SU-DHL-6 (cell line): ENCODE results near the gene NTSR2.

Source experiments
- H2AFZ ChIP-seq: fragments of 200-600 bp; sonication (generic); 2 replicates; pipeline ENCODE4 v1.6.1; 2014; ENCODE audit warnings: low read depth, mild to moderate bottlenecking, moderate library complexity, mixed read lengths, antibody characterized with exemption, low read length; ENCODE audit not compliant: severe bottlenecking
- H3F3A ChIP-seq: fragments of 200-600 bp; shearing (Covaris generic); 2 replicates; pipeline ENCODE4 v1.6.0; 2016; ENCODE audit warnings: antibody characterized with exemption, mild to moderate bottlenecking; ENCODE audit not compliant: insufficient read depth
- H3K27ac ChIP-seq: fragments of 200-600 bp; sonication (generic); 2 replicates; pipeline ENCODE4 v1.5.1; 2016; ENCODE audit warnings: low read depth, mild to moderate bottlenecking, low read length, moderate library complexity, mixed read lengths
- H3K27me3 ChIP-seq: fragments of 200-600 bp; sonication (generic), shearing (Covaris generic); 2 replicates; pipeline ENCODE4 v1.6.0; 2014; ENCODE audit warnings: mild to moderate bottlenecking, low read length
- H3K36me3 ChIP-seq: fragments of 200-600 bp; sonication (generic); 2 replicates; pipeline ENCODE4 v1.6.1; 2014; ENCODE audit warnings: mild to moderate bottlenecking, low read length, mixed read lengths
- H3K4me2 ChIP-seq: fragments of 300-600, 200-600 bp; shearing (Covaris generic), sonication (generic); 2 replicates; pipeline ENCODE4 v1.6.0; 2014; ENCODE audit warnings: low read length, low read depth, mild to moderate bottlenecking; ENCODE audit not compliant: poor library complexity, severe bottlenecking
- H3K4me3 ChIP-seq: fragments of 200-600 bp; sonication (generic); 2 replicates; pipeline ENCODE4 v1.5.1; 2014; ENCODE audit warnings: antibody characterized with exemption, low read length, mild to moderate bottlenecking, mixed read lengths; ENCODE audit not compliant: insufficient read depth, poor library complexity, severe bottlenecking
- H3K79me2 ChIP-seq: fragments of 200-600 bp; sonication (generic); 2 replicates; pipeline ENCODE4 v1.6.1; 2014; ENCODE audit warnings: mild to moderate bottlenecking, low read length, moderate library complexity; ENCODE audit not compliant: insufficient read depth
- H3K9ac ChIP-seq: fragments of 200-600 bp; sonication (generic); 2 replicates; pipeline ENCODE4 v1.7.0; 2014; ENCODE audit warnings: mild to moderate bottlenecking, low read length
- H3K9me2 ChIP-seq: fragments of 200-600 bp; sonication (generic); replicated peaks from 2 replicates; pipeline ENCODE4 v1.6.1; 2014; ENCODE audit warnings: low read length; ENCODE audit not compliant: insufficient read depth
- H3K9me3 ChIP-seq: fragments of 200-600 bp; sonication (generic); 2 replicates; pipeline ENCODE4 v1.6.1; 2014; ENCODE audit warnings: low read length, mixed read lengths; ENCODE audit not compliant: insufficient read depth
- H4K20me1 ChIP-seq: fragments of 200-600 bp; sonication (generic); 2 replicates; pipeline ENCODE4 v1.6.1; 2014; ENCODE audit warnings: low read depth, mild to moderate bottlenecking, antibody characterized with exemption, low read length, moderate library complexity, mixed read lengths
- EZH2phosphoT487 ChIP-seq: fragments of 200-600 bp; sonication (generic), shearing (Covaris generic); conservative IDR thresholded peaks from 2 replicates; pipeline ENCODE4 v1.6.1; 2018; ENCODE audit warnings: mild to moderate bottlenecking, antibody characterized with exemption, low read length, moderate library complexity, mixed read lengths
- TF ChIP-seq, protein P1 (sequence below): fragments of 200-600 bp; sonication (generic); IDR thresholded peaks from one replicate; pipeline ENCODE4 v1.5.1; 2017; ENCODE audit warnings: antibody characterized with exemption, mild to moderate bottlenecking, low read length, moderate library complexity; ENCODE audit not compliant: insufficient read depth, poor library complexity, severe bottlenecking

Gene NTSR2

DNA sequence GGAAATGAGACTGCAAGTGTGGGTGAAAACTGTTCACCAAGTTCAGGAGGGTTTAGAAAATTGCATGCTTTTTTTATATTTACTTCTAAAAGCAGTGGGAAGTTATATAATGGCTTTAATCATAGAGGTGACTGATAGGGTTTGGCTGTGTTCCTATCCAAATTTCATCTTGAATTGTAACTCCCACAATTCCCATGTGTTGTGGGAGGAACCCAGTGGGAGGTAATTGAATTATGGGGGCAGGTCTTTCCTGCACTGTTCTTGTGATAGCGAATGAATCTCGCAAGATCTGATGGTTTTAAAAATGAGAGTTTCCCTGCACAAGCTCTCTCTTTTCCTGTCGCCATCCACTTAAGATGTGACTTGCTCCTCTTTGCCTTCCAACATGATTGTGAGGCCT, 35.7 kb upstream of the NTSR2 start:
- Histone ChIP-seq H3K79me2 (no peaks in the 10 kb centered on the region), H3K4me3 (no peak overlapping the region), H3K9me2 (no peaks in the 10 kb centered on the region), H3K9ac (no peak overlapping the region), H3K4me2 (no peak overlapping the region), H3F3A (no peaks in the 10 kb centered on the region), H3K27me3 (no peaks in the 10 kb centered on the region), H4K20me1 (no peaks in the 10 kb centered on the region), H3K9me3 (no peaks in the 10 kb centered on the region), H3K36me3 (no peaks in the 10 kb centered on the region), H3K27ac (no peak overlapping the region), H2AFZ (no peak overlapping the region)
- TF ChIP-seq EZH2phosphoT487: no peak
- TF ChIP-seq, protein P1, sequence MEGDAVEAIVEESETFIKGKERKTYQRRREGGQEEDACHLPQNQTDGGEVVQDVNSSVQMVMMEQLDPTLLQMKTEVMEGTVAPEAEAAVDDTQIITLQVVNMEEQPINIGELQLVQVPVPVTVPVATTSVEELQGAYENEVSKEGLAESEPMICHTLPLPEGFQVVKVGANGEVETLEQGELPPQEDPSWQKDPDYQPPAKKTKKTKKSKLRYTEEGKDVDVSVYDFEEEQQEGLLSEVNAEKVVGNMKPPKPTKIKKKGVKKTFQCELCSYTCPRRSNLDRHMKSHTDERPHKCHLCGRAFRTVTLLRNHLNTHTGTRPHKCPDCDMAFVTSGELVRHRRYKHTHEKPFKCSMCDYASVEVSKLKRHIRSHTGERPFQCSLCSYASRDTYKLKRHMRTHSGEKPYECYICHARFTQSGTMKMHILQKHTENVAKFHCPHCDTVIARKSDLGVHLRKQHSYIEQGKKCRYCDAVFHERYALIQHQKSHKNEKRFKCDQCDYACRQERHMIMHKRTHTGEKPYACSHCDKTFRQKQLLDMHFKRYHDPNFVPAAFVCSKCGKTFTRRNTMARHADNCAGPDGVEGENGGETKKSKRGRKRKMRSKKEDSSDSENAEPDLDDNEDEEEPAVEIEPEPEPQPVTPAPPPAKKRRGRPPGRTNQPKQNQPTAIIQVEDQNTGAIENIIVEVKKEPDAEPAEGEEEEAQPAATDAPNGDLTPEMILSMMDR: no peak

DNA sequence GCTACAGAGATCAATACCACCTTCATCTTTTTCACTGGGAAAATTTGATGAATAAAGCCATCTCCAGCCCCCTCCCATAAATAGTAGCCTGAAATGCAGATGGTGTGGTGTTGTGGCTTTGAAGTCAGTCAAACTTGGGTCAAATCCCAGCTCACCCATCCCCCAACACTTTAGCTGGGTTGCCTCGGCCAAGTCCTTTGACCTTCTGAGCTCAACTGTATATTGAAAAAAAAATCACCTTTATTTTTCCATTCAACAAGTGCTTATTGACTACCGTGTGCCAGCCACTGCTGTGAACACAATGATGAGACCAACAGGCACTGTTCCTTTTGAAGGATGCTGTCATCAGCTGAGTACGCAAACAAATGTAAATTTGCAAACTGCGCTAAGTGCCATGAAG, 35.1 kb upstream of the NTSR2 start:
- H3K27me3 ChIP-seq: no peaks in the 10 kb centered on the region
- H3K27ac ChIP-seq: no peak overlapping the region
- H3F3A ChIP-seq: no peaks in the 10 kb centered on the region
- H3K9me2 ChIP-seq: no peaks in the 10 kb centered on the region
- no peaks in the 10 kb centered on the region for H3K79me2 ChIP-seq
- no peak overlapping the region for H2AFZ ChIP-seq
- no peak overlapping the region for H3K9ac ChIP-seq
- no peak overlapping the region for H3K4me2 ChIP-seq
- no peak overlapping the region for H3K4me3 ChIP-seq
- H4K20me1 ChIP-seq: no peaks in the 10 kb centered on the region
- H3K36me3 ChIP-seq: no peaks in the 10 kb centered on the region
- TF ChIP-seq, protein P1: no peak
- no peak for TF ChIP-seq EZH2phosphoT487
- H3K9me3 ChIP-seq: no peaks in the 10 kb centered on the region

DNA sequence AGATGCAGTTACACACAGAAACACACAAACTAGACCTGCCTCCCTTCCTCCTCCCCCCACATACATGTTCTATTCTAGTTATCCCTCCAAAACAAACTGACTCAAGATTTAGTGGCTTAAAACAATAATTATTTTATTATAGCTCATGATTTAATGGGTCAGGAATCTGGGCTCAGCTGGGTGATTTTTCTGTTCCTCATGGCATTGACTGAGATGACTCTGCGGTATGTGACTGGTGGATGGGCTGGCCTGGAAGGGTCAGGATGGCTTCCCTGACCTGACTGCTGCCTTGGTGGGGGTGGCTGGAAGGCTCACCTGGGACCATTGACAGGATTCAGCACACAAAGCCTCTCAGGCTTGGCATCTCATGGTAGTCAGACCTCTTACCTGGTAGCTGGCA, 33.7 kb upstream of the NTSR2 start:
- no peaks in the 10 kb centered on the region for H3K9me2 ChIP-seq
- H3K4me3 ChIP-seq: no peak overlapping the region
- no peak overlapping the region for H2AFZ ChIP-seq
- no peak overlapping the region for H3K27ac ChIP-seq
- H3K27me3 ChIP-seq: no peaks in the 10 kb centered on the region
- no peaks in the 10 kb centered on the region for H3K79me2 ChIP-seq
- no peaks in the 10 kb centered on the region for H4K20me1 ChIP-seq
- no peaks in the 10 kb centered on the region for H3F3A ChIP-seq
- TF ChIP-seq EZH2phosphoT487: no peak
- TF ChIP-seq, protein P1: no peak
- no peaks in the 10 kb centered on the region for H3K36me3 ChIP-seq
- H3K9me3 ChIP-seq: no peaks in the 10 kb centered on the region
- H3K9ac ChIP-seq: no peak overlapping the region
- no peak overlapping the region for H3K4me2 ChIP-seq
